Activated T-cell treated with anti-CD3 and anti-CD28 coated beads for 24 hours (primary cell): ENCODE measurements around the gene IFFO2.

Experiments used
- DNase-seq: peaks from one replicate; pipeline ENCODE4 v3.0.0-alpha.2; 2020; ENCODE audit warnings: low read depth

IFFO2 gene

GRCh38 chr1:18950401-18951026, 6.0 kb downstream of the IFFO2 start:
- DNase-seq, result no peak

- DNase-seq, result no peak
Measured at GRCh38 chr1:18949686-18950400, 6.6 kb downstream of the IFFO2 start.

GRCh38 chr1:18948913-18949685, 7.4 kb downstream of the IFFO2 start:
- no peak for DNase-seq

DNA sequence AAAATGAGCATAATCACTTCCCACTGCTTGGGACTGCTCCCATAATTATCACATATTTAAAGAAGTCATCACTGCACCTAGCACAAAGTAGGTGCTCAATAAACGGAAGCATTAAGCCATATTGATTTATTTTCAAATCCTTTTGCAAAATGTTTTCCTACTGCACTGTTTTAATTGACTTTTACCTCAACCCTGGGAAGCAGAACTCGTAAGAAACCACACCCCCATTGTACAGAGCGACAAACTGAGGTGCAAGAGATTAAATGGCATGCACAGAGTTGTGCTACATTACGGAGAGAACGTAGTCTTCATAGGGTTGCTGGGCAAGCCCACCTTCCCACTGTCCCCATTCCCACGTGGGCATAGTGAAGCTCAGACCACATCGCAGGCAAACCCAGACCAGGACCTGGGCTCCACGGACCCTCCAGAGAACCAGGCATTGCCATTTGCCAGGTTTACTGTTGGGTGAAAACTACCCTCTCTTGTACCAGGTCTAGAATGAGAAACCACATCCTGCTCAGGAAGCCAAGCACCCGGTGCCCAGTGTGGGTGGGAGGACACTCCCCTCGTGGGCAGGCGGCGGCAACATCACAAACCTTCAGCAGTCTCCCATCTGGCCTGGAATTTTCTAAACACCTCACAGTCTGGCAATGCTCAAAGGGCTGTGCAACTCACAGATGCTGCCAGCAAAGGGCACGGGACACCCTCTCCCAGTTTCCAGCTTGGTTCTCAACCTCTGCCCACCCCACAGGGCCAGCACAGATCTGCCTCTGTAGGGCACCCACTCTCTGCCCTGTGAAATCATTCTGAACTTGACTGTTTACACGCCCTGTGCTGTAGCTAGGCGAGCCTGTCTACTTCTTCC, 8.2 kb downstream of the IFFO2 start:
- DNase-seq, result no peak

DNA sequence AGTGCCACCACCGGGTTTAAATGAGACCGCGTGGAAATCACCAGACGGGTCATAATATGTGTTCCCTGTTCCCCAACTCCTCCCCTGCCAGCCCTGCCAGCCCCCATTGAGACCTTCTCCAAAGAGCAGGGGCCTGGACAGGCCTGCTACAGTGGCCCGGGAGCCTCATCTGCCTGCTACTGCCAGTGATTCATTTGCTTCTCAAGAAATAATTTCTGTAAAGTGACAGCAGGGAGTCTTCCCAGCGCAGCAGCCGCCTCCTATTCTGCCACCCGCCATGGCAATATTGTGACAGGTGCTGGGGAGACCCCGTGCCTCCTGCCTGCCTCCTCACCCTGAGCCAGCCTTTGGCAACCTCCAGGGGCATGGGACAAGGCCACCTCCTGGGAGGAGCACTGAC, 8.9 kb downstream of the IFFO2 start:
- DNase-seq, result no peak

GRCh38 chr1:18946550-18947381, 9.7 kb downstream of the IFFO2 start:
- no peak for DNase-seq

- no peak for DNase-seq
Measured at GRCh38 chr1:18945401-18945849, 11.1 kb downstream of the IFFO2 start.

- DNase-seq, result no peak
Measured at GRCh38 chr1:18944810-18945209, 11.7 kb downstream of the IFFO2 start.

DNA sequence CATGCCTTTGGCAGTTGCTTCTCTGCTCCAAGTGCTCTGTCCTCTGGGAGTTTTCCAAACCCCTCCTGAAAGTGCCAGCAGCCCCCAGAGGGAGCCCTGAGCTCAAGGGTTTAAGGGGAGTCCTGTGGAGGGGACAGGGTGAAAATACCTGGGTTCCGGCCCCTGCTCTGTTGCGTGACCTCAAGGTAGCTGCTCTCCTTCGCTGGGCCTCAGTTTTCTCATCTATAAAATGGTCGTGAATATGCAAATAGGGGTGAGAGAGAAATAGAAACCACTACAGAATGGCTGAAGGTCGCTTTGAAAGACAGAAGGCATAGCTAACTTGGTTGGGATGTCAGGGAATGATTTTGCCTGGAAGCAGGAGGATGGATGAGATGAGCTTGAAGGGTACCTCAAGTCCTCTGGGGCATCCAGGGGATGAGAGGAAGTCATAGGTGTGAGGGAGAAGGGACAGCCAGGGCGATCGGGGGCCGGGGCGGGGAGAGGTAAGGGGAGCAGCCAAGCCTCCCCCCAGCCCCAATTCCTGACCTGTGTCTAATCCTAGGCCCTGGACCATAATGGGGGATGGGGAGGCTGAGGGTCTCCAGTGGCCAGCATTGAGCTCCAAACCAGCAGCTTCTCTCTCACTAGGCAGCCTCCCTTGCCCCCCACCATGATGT, 12.4 kb downstream of the IFFO2 start:
- no peak for DNase-seq

DNA sequence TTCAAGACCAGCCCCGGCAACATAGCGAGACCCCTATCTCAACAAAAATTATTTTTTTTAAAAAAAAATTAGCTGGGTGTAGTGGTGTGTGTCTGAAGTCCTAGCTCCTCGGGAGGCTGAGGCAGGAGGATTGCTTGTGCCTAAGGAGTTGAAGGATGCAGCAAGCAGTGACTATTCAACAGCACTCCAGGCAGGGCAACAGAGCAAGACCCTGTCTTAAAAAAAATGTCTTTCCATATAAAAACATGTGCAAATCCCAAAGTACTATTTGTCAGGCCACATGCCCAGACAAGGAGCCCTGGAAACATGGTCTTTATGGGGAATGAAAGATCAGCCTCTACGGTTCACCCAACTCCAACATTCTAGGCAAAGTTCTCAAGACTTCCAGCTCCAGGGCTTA, 13.3 kb downstream of the IFFO2 start:
- DNase-seq, result no peak

DNA sequence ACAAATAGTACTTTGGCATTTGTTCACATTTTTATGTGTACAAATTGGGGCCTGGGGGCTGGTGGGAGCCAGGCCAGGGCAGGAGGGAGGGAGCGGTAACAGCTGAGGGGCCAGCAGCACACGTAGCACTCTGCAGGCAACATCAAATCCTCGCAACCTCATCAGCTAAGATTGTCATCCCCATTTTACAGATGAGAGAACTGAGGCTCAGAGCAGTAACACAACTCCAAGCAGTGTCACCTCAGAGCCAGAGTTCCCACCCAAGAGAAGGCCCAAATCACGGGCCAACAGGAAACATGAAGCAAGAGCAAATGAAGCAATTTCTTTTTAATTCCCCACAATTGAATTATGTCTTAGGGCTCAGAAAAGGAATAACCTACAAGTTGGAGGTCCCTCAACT, 14.1 kb downstream of the IFFO2 start:
- DNase-seq, result no peak

GRCh38 chr1:18941221-18942141, 15.0 kb downstream of the IFFO2 start:
- DNase-seq, result no peak

DNA sequence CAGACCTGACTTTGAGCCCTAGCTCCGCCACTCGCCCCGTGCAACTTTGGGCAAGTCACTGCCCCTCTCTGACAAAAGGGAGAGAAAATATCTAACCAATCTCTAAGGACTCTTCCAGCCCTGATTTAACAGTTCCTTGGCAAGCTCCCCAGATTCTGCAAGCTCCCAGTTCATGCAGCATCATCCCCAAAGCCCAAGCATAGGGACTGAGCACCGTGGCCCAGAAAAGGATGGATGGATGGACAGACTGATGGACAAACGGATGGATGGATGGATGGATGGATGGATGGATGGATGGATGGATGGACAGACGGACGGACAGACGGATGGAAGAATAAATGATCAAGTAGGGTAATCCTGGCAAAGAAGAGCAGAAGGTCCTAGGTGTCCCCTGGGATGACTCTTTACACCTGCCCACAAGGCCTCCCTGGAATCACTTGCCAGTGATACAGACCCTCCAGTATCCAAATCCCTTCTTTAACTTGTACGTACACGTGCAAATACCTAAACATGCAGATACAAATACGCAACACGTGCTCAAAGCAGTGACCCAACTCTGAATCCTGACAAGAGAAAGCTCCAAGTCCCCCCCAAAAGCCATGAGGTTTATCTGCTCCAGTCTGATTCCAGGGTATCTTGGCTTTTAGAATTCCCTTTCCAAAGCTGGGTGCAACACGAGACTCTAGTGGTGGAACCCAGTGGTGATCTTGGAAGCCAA, 16.0 kb downstream of the IFFO2 start:
- DNase-seq, result no peak

DNA sequence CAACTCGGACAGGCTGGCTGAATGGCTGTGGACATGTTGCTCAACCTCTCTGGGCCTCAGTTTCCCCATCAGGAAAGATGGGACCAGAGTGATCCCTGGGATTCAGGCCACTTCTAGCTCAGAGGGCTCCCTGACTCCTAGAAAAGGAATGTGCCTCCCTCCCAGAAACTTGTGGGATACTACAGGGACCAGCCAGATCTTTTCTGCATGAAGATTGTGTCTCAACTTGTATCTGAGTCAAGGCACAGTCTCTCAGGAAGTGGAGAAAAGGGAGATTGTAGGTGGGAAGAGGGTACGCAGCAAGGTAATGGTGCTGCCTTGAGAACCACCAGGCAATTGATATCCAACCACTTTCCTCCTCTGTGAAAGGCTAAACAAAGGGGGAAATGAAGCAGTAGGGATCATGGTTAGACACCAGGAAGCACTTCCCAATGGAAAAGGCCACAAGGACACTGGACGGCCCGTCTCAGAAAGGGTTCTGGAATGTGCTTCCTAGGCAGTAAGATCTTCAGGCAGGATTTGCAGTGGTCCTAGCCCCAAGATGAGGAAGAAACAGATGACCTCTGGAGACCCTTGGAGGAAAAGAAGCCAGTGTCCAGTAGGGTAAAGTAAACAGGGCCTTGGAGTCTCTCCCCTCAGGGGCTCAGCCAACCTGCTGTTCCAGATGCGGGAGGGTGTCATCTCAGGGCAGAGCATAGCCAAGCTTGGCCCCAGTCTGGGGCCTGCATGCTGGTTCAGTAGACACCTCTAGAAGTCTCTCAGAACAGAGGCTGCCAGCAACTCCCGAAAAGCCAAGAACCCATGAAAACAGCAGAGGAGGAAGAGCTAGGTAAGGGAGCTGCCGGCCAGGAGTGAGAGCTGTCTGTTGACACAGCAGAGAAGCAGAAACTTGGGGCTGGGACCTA, 16.8 kb downstream of the IFFO2 start:
- DNase-seq, result no peak

DNA sequence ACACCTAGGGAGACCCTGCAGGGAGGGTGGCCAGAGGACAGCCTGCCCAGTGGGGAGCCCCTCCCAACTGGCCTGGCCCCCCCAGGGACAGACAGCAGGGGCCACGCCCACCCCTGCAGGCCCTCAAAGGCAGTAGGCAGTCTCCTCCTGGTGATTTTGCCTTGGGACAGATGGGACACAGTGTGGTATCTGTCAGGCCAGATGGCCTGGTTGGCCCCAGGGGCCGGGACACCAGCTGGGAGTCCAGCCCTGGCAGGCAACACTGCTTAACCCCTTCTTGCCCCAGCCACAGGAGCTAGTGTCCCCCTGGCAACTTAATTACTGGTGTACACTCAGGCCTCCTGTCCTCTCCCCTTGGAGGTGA, 17.8 kb downstream of the IFFO2 start:
- no peak for DNase-seq

- no peak for DNase-seq
Measured at GRCh38 chr1:18938008-18938706, 18.3 kb downstream of the IFFO2 start.

- DNase-seq, result no peak
Measured at GRCh38 chr1:18937539-18937938, 18.9 kb downstream of the IFFO2 start.
